Rectal smooth muscle tissue (tissue), 1 donor: ENCODE results near the gene QSOX2.

Source experiments
- H3K27ac ChIP-seq: one replicate; pipeline ENCODE4 v1.7.0; 2013; ENCODE audit warnings: low read depth, low read length, inconsistent platforms
- H3K27me3 ChIP-seq: one replicate; pipeline ENCODE4 v1.7.0; 2013; ENCODE audit warnings: low read length; ENCODE audit not compliant: control insufficient read depth, insufficient read depth
- H3K36me3 ChIP-seq: one replicate; pipeline ENCODE4 v1.7.0; 2013; ENCODE audit warnings: low read length; ENCODE audit not compliant: control insufficient read depth, insufficient read depth
- H3K4me1 ChIP-seq: one replicate; pipeline ENCODE4 v1.7.0; 2013; ENCODE audit warnings: low read length; ENCODE audit not compliant: control insufficient read depth, insufficient read depth
- H3K4me3 ChIP-seq: one replicate; pipeline ENCODE4 v1.7.0; 2013; ENCODE audit warnings: low read length
- H3K9ac ChIP-seq: one replicate; pipeline ENCODE4 v1.7.0; 2013; ENCODE audit warnings: low read length

Gene QSOX2

DNA sequence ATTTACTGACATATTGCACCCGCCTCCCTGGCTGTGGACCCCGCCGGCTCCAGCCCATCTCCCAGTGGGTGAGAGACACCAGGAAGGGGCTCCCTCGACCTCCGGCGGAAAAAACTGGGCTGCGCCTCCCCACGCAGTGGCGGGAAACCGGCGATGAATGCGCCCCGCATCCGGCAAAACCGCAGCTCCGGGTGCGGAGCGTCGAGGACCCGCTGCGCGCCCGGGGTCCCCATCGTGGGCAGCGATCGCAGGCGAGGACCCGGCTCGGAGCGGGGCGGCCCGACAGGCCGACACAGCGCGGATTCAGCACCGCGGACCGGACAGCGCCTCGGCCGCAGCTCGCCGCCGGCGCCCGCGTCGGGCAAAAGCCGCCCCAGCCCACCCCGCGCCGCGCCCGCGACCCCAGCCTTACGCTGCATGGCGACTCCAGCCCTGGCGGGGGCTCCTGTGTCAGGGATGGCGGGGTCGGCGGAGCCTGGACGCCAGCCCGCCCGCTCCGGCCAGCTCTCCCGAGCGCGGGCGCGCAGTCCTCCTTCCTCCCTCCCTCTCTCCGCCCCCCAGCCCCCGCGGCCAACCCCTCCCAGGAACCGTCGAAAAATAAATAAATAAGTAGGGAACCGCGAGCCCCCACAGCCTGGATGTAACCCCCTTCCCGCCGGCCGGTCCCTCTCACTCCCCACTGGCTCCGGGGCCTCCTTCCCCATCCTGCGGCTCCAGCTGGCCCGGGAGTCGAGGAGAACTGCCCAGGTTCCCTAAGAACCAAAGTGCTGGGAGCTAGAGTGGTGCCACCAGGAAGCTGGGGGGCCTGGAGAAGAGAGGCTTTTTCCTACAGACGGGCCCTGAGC, 43.8 kb downstream of the QSOX2 start:
- H3K36me3 ChIP-seq = no peaks in the 10 kb centered on the region
- H3K4me1 ChIP-seq = no peaks in the 10 kb centered on the region
- peaks cover 44% of the 10 kb centered on the region for H3K27me3 ChIP-seq
- H3K4me3 ChIP-seq = no peak overlapping the region
- H3K9ac ChIP-seq = no peak overlapping the region
- no peak overlapping the region for H3K27ac ChIP-seq

DNA sequence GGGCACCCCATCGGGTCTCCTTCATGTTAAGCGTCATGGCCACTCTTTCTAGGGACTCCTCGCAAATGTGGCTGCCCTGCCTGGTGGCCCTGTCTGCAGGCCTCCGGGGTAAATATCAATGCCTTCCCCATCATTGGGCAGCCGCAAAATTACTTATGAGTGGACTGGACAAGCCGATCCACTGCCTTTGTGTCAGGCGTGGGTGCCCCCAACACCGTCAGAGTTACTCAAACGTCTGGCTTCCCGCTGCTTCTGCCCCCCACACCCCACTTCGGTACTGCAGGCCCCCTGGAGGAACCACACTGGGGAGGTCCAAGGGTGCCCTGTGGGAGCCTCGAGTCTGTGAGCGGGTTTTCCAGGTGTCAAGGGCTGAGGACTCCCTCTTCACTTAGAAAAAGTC, 44.4 kb downstream of the QSOX2 start:
- Histone ChIP-seq H3K27ac (no peak overlapping the region), H3K36me3 (no peaks in the 10 kb centered on the region), H3K9ac (no peak overlapping the region), H3K27me3 (peaks cover 46% of the 10 kb centered on the region), H3K4me3 (no peak overlapping the region), H3K4me1 (no peaks in the 10 kb centered on the region)

DNA sequence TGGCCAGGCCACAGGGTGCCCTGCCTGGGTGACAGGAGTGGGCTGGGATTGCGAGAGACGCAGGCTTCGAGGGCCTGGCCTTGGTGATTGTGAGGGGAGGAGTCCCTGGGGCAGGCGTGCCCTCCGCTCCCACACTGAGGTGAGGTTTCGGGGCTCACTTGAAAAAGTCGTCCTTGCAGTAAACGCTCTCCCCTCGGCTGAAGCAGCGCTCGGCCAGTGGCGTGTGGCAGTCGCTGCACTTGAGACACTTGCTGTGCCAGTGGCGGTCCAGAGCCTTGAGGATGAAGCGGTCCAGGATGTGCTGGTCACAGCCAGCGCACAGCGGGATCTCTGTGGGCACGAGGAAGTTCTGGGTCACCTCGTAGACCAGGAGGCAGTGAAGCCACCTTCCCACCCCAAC, 45.2 kb downstream of the QSOX2 start:
- no peaks in the 10 kb centered on the region for H3K4me1 ChIP-seq
- no peak overlapping the region for H3K27ac ChIP-seq
- no peaks in the 10 kb centered on the region for H3K36me3 ChIP-seq
- H3K9ac ChIP-seq = no peak overlapping the region
- no peak overlapping the region for H3K4me3 ChIP-seq
- peaks cover 47% of the 10 kb centered on the region for H3K27me3 ChIP-seq

DNA sequence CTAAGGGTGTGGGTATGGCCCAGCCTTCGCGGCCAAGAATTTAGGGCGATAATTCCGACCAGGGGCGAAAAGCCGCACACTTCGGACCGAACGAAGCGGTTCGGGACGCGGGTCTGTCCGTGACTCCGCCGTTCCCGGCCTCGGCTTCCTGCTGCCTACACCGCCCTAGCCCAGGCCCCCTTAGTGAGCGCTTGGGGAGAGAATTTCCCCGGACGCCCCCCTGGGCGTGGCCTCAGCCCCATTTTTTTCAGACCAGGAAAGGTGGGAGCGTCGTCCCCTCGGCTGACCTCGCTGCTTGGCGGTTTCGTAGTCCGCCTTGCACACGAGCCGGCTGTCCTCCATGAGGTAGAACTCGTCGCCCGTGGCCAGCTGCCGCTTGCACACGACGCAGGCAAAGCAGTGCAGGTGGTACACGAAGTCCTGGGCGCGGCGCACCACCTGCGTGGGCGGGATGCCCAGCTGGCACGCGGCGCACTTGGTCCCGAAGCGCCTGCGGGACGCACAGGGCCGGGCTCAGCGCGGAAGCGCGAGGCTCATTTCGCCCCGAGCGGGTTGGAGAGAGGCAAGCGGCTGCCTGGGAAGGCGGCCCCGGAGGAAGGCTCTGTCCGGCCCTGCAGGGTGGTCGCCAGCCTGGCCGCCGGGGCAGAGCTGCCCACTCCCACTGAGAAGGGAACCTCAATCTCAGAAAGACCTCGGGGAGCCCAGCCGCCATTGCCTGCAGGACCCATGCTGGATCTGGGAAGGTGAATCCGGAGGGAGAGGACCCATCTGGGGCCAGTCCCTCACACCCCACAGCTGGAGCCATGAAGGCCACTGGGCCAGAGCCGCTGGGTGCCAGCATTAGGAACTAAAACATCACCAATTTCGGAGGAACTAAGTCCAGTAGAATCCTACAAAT, 46.0 kb downstream of the QSOX2 start:
- no peak overlapping the region for H3K4me3 ChIP-seq
- no peaks in the 10 kb centered on the region for H3K36me3 ChIP-seq
- no peak overlapping the region for H3K9ac ChIP-seq
- no peak overlapping the region for H3K27ac ChIP-seq
- H3K4me1 ChIP-seq = no peaks in the 10 kb centered on the region
- peaks cover 48% of the 10 kb centered on the region for H3K27me3 ChIP-seq

DNA sequence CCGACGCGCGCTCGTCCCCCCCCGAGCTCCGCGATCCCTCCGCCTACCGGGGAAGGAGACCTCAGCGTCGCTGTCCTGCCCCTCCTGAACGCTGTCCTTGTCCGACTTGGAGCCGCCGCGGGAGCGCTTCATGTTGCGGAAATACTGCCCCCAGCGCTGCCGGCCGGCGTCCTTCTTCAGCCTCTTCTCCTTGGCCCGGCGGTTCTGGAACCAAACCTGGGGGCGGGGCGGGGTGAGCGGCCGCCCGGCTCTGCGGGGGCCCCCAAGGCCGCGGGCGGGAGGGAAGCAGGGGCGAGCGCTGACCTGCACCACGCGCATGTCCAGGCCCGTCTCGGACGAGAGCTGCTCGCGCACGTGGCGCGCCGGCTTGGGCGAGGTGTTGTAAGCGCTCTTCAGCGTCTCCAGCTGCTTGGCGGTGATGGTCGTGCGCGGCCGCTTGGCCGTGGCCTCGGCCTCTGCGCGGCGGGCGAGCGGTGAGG, 47.0 kb downstream of the QSOX2 start:
- no peak overlapping the region for H3K9ac ChIP-seq
- H3K36me3 ChIP-seq = no peaks in the 10 kb centered on the region
- no peak overlapping the region for H3K27ac ChIP-seq
- H3K4me1 ChIP-seq = no peaks in the 10 kb centered on the region
- H3K27me3 ChIP-seq = peaks cover 43% of the 10 kb centered on the region
- H3K4me3 ChIP-seq = no peak overlapping the region

DNA sequence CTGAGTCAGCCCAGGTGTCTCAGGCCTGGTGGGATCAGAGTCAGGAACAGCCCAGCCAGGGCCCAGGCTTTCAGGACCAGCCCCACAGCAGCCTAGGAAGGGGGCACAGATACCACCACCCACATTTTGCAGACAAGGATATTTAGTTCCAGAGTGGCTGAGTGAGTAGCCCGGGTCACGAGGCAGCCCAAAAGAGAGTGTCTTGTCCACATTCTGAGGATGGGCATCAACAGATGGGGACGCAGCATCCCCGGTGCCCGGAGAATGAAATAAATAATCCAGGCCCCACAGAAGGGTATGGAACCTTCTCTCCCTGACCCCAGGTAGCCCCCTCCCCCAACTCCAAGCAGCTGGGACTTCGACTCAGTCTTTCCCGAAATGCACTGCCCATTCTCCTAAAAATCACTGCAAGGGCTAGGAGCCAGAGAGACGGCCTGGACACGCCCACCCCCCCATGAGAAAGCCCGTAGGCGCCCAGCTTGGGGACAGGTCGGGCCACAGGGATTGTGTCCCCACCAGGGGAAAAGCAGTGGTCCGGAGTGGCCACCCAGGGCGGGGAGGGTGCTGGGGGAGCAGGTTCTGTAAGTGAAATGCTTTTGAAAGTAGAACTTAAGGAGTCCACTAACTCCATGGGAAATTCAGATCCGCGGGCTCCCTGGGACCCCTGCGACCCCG, 47.5 kb downstream of the QSOX2 start:
- Histone ChIP-seq H3K36me3 (no peaks in the 10 kb centered on the region), H3K27ac (no peak overlapping the region), H3K27me3 (peaks cover 38% of the 10 kb centered on the region), H3K4me1 (no peaks in the 10 kb centered on the region), H3K4me3 (no peak overlapping the region), H3K9ac (no peak overlapping the region)

DNA sequence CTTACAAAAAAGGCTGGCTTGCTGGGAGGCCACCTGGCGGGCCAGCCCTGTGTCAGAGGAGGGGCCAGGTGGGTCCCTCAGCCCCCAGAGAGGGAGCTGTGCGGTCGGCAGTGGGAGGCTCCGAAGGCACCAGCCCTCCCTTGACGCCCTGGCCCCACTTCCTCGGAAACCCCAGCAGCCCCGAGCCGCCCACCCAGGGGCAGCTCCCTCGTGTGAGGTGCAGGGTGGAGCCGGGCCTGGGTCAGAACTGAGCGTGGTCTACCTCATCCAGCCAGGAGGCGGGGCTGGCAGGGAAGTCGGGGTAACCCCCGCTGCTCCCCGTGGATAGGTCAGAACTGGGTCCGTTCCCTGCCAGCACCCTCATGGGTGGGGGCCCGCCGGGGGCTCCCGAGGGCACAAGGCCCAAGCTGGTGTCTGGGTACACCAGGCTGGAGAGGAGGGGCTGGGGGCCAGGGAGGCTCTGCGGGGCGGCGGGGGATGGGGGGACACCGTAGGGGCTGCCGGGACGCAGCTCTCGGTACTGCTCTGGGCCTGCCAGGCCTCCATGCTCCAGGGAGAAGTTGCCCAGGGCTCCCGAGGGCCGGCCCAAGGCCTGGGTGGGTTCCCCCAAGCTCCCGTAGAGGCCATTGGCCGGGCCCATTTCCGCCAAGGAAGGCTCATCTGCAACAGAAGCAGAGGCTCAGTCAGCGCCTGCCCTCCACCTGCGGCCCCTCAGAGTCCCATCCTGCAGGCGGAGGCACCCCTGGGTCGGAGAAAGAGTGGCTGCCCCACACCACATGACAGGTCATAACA, 48.3 kb downstream of the QSOX2 start:
- H3K9ac ChIP-seq = no peak overlapping the region
- no peaks in the 10 kb centered on the region for H3K4me1 ChIP-seq
- no peak overlapping the region for H3K4me3 ChIP-seq
- peaks cover 33% of the 10 kb centered on the region for H3K27me3 ChIP-seq
- no peaks in the 10 kb centered on the region for H3K36me3 ChIP-seq
- H3K27ac ChIP-seq = no peak overlapping the region

DNA sequence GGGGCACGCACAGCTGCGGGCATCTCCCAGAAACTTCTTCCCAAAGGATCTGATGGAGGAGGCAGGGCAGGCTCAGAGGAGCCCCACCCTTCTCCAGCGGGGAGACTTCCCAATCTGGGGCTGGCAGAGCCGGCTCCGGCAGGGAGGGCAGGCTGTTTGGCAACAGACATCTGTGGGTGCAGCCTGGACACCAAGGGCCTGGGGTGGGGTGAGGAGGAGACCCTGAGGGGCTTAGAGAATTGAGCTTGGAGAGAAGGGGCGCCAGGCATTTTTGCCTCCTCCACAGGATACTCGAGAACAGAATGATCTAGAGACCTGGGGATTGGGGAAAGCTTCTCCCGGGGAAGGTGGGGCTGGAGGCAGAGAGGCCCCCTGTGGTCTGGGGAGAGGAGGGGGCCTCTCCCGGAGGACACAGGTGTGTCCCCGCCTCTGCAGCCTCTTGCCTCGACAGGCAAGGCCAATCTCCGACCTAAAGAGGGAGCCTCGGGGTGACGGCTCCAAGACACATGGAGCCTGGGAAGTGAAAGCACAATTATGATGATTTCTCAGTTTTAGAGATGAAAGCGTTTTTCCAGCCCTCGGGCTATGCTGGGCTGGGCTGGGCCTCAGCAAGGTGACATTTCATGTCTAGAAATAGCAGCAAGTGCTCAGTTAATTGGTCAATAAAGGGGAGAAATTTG, 49.1 kb downstream of the QSOX2 start:
- Histone ChIP-seq H3K27ac (no peak overlapping the region), H3K27me3 (peaks cover 31% of the 10 kb centered on the region), H3K36me3 (no peaks in the 10 kb centered on the region), H3K9ac (no peak overlapping the region), H3K4me3 (no peak overlapping the region), H3K4me1 (no peaks in the 10 kb centered on the region)

DNA sequence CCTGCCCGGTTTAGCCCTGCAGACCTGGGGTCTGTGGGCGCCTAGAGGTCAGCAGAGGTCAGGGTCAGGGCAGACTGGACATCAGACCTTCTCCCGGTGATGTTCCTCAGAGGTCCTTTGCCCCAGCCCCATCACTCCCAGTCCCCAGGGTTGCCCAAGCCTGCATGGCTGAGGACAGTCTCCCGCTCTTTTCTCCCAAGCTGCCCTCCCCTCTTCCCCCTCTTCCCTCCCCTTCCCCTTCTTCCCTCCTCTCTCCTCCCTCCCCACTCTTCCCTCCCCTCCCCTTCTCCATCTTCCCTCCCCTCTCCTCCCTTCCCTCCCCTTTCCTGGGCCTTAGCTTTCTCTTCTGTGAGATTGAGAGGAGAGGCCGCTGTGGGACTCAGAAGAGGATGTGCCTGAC, 51.1 kb downstream of the QSOX2 start:
- Histone ChIP-seq H3K4me1 (no peaks in the 10 kb centered on the region), H3K9ac (no peak overlapping the region), H3K27me3 (peaks cover 19% of the 10 kb centered on the region), H3K27ac (no peak overlapping the region), H3K4me3 (no peak overlapping the region), H3K36me3 (no peaks in the 10 kb centered on the region)

DNA sequence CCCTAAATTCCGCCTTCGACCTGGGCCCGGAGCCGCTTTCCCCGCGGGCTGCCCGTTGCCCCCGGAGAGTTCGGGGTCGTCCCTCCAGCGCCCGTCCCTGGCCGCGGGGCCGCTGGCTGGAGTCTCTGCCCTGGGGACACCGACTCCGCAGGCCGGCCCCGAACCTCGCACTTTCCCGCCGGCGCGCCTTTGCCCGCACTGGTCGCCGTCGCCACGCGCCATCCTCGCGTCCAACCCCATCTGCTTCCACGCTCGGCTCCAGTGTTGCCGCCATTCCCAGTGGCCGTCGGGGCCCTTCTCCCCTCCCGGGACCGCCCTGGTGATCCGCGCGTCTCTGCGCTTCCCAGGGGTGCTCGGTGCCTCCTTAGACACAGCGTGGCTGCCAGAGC, 51.7 kb downstream of the QSOX2 start:
- Histone ChIP-seq H3K27ac (no peak overlapping the region), H3K27me3 (peaks cover 17% of the 10 kb centered on the region), H3K4me1 (no peaks in the 10 kb centered on the region), H3K4me3 (no peak overlapping the region), H3K9ac (no peak overlapping the region), H3K36me3 (no peaks in the 10 kb centered on the region)

DNA sequence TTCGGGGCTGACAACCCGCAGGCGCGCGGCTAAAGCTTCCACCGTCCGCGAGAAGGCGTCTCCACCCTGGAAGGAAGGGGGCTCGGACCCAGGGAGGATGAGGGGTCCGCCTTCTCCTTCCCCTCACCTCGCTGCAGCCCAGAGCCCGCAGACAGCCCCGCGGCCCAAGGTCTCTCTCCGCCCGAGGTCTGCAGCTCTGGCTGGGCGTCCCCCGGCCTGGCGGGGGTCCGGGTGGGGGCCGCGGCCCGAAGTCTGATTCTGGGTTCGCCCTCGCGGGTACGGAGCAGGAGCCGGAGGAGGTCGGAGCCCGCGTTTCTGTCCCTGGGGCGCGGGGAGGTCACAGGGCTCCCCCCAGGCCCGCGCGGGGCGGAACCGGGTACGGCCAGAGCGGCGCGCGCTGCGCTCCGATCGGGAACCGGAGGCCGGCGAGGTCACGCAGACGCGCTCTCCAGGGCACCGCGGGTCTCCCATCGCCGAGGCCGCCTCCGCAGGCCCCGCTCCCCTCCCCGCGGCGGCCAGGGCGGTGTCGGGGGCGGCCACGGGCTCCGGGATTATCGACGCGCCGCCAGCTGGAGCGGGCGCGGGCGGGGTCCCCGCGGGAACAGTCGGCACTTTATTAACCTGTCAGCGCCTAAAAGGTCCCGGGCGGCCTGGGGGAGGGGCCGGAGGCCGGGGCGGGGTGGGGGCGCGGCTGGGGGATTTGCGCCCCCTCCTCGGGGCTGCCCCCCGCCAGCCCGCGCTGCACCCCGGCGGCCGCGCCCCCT, 52.3 kb downstream of the QSOX2 start:
- H3K4me1 ChIP-seq = no peaks in the 10 kb centered on the region
- no peak overlapping the region for H3K27ac ChIP-seq
- peaks cover 17% of the 10 kb centered on the region for H3K27me3 ChIP-seq

More for the DNA sequence above, 52.3 kb downstream of the QSOX2 start:
- H3K36me3 ChIP-seq = no peaks in the 10 kb centered on the region
- no peak overlapping the region for H3K4me3 ChIP-seq
- no peak overlapping the region for H3K9ac ChIP-seq
